Esophagus squamous epithelium (tissue), 5 donors: ENCODE results near the gene SSH2. TPM values are rescaled to one million over a fixed set of nuclear protein-coding genes. Genes with fewer than 3 reads are reported as not detected.
"Not testable (repeated sequence)": the region's sequence is repeated elsewhere in the genome, so short reads cannot be mapped to it uniquely, and the experiment has no call there.

Experiments
- DNase-seq: peaks from one replicate; lab custom pipeline; 2025; lab: John Stamatoyannopoulos, UW
- H3K27ac ChIP-seq, 4 donors: fragments of 200-600 bp; sonication (generic); one replicate each; pipeline ENCODE4 v1.5.1; 2016 to 2019; ENCODE audit warnings: mild to moderate bottlenecking in 1 of 4
- H3K27me3 ChIP-seq, 4 donors: fragments of 200-600 bp; sonication (generic); 1 replicate in 3 of 4; 2 replicates in 1 of 4; pipeline versions ENCODE4 v1.5.1 to v1.6.0; 2017 to 2021; ENCODE audit warnings: antibody characterized with exemption in 1 of 4
- H3K36me3 ChIP-seq, 3 donors: fragments of 200-600 bp; sonication (generic); one replicate each; pipeline ENCODE4 v1.5.1; 2016 to 2019
- H3K4me1 ChIP-seq, 3 donors: fragments of 200-600 bp; sonication (generic); one replicate each; pipeline ENCODE4 v1.5.1; 2017 to 2019
- H3K4me3 ChIP-seq, 4 donors: fragments of 200-600 bp; sonication (generic); 1 replicate in 3 of 4; 2 replicates in 1 of 4; pipeline ENCODE4 v1.5.1; 2016 to 2019; ENCODE audit warnings: mild to moderate bottlenecking in 2 of 4, moderate library complexity in 1 of 4
- H3K9me3 ChIP-seq, 3 donors: fragments of 200-600 bp; sonication (generic); one replicate each; pipeline ENCODE4 v1.5.1; 2016 to 2019
- POLR2A ChIP-seq, 4 donors: fragments of 450-650 bp; IDR thresholded peaks; one replicate each; pipeline ENCODE4 v1.6.1; 2017; ENCODE audit warnings: antibody characterized with exemption in 4 of 4, mild to moderate bottlenecking in 4 of 4, moderate library complexity in 3 of 4
- WGBS, 2 donors: methylation state at CpG; one replicate each; pipeline ENCODE4 v1.1.5; 2018; 5-methylcytosine and 5-hydroxymethylcytosine counted together
- intact Hi-C: fragments of 100-400 bp; cut with DNase I; formaldehyde crosslinking; loops from one replicate; pipeline ENCODE4 v1.15.0; 2022
- total RNA-seq, 4 donors: library from RNA; depleted of rRNA; stranded (reverse); fragments of >200 nt; gene quantifications; one replicate each; pipeline ENCODE4 v1.1.0, GENCODE V29; 2016
- TF ChIP-seq, protein P1 (sequence below), 6 experiments: fragments of 450-650 bp in 4 of 6; fragments of 200-600 bp in 2 of 6; sonication (generic) in 2 of 6; IDR thresholded peaks; one replicate each; pipeline ENCODE4 v1.5.1; 2016 to 2019; ENCODE audit warnings: antibody characterized with exemption in 6 of 6, mild to moderate bottlenecking in 4 of 6, moderate library complexity in 4 of 6
- donor health status: DM: yes; HTN: yes; CAD: no.

The SSH2 gene
- total RNA-seq, 4 donors from 2014 or later = 9.4 to 29.4 (median 13.2) TPM

DNA sequence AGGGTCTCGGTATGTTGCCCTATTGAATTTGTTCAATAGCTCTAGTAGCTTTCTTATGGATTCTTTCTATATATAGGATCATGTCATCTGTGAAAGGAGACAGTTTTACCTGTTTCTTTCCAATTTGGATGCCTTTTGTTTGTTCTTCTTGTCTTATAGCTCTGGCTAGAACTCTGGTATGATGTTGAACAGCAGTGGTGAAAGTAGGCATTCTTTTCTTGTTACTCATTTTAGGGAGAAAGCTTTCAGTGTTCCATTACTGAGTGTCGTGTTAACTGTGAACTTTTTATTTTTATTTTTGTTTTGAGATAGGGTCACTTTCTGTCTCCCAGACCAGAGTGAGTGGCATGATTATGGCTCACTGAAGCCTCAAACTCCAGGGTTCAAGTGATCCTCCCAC is 32.6 kb upstream of the SSH2 start:
- Histone ChIP-seq H3K27me3 (no peaks in the 10 kb centered on the region), H3K36me3 (no peaks in the 10 kb centered on the region), H3K9me3 (no peaks in the 10 kb centered on the region), H3K27ac (no peak overlapping the region), H3K4me1 (no peaks in the 10 kb centered on the region), H3K4me3 (no peak overlapping the region)
- TF ChIP-seq, protein P1, sequence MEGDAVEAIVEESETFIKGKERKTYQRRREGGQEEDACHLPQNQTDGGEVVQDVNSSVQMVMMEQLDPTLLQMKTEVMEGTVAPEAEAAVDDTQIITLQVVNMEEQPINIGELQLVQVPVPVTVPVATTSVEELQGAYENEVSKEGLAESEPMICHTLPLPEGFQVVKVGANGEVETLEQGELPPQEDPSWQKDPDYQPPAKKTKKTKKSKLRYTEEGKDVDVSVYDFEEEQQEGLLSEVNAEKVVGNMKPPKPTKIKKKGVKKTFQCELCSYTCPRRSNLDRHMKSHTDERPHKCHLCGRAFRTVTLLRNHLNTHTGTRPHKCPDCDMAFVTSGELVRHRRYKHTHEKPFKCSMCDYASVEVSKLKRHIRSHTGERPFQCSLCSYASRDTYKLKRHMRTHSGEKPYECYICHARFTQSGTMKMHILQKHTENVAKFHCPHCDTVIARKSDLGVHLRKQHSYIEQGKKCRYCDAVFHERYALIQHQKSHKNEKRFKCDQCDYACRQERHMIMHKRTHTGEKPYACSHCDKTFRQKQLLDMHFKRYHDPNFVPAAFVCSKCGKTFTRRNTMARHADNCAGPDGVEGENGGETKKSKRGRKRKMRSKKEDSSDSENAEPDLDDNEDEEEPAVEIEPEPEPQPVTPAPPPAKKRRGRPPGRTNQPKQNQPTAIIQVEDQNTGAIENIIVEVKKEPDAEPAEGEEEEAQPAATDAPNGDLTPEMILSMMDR (IDR thresholded peaks at IDR 0.05) = no peak
- no peak for TF ChIP-seq POLR2A (IDR thresholded peaks at IDR 0.05)
- intact Hi-C loops = no loop called here
- no peak for DNase-seq
- WGBS, 2 donors = 84 to 87% methylated on average over 2 of the region's 2 CpGs

DNA sequence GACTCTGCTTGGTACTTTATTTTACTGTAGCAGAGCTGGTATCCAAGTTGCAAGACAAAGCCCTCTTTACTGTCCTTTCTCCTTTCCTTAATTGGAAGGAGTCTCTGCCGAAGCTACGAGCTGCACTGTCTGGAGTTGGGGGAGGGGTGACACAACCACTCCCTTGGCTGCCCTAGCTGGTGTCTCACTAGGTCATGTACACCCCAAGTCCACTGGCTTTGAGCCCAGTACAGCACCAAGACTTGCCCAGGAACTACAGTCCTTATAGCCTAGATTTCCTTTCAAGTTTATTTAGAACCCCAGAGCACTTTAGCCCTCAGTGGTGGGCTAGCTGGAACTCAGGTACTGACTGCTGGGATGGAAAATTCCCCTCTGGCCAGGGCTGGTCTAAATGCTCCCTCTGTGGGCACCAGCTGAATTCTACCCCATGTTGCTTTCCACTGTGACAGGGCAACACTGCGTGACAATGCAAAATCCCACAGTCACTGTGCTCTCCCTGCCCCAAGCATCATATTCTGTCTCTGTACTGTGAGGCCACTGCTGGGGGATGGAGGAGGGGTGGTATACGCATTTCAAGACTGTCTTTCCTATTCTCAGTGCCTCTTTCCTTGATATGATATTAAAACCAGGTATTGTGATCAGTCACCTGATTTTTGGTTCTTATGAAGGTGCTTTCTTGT is 29.8 kb upstream of the SSH2 start:
- 77 to 95% methylated on average over 2 to 4 of the region's 4 CpGs for WGBS, 2 donors

GRCh38 chr17:29958947-29959657 is 29.1 kb upstream of the SSH2 start:
- DNase-seq = no peak
- intact Hi-C loops = no loop called here
- no peak overlapping the region for H3K27ac ChIP-seq
- H3K4me1 ChIP-seq = no peaks in the 10 kb centered on the region
- H3K27me3 ChIP-seq = no peaks in the 10 kb centered on the region
- no peak overlapping the region for H3K4me3 ChIP-seq
- WGBS, 2 donors = 55 to 62% methylated on average over 2 to 4 of the region's 4 CpGs
- H3K36me3 ChIP-seq = no peaks in the 10 kb centered on the region
- H3K9me3 ChIP-seq = peaks cover 0 to 5% (median 0%) of the 10 kb centered on the region in 3 donors
- TF ChIP-seq, protein P1 (IDR thresholded peaks at IDR 0.05) = no peak
- no peak for TF ChIP-seq POLR2A (IDR thresholded peaks at IDR 0.05)

More for the DNA sequence above, 29.8 kb upstream of the SSH2 start:
- H3K27ac ChIP-seq = no peak overlapping the region
- intact Hi-C loops = no loop called here
- no peak for DNase-seq
- no peaks in the 10 kb centered on the region for H3K9me3 ChIP-seq
- TF ChIP-seq, protein P1 (IDR thresholded peaks at IDR 0.05) = no peak
- no peak for TF ChIP-seq POLR2A (IDR thresholded peaks at IDR 0.05)
- no peaks in the 10 kb centered on the region for H3K36me3 ChIP-seq
- no peaks in the 10 kb centered on the region for H3K4me1 ChIP-seq
- no peak overlapping the region for H3K4me3 ChIP-seq
- no peaks in the 10 kb centered on the region for H3K27me3 ChIP-seq

- 100% methylated on average over 1 of the region's 1 CpG for WGBS, 2 donors
- H3K36me3 ChIP-seq, H3K27me3 ChIP-seq, H3K9me3 ChIP-seq, H3K27ac ChIP-seq, H3K4me1 ChIP-seq, DNase-seq, H3K4me3 ChIP-seq, intact Hi-C loops: not testable (repeated sequence)
Measured at GRCh38 chr17:29957488-29957887, 27.5 kb upstream of the SSH2 start.

- H3K9me3 ChIP-seq = peaks cover 0 to 5% (median 0%) of the 10 kb centered on the region in 3 donors
Measured at GRCh38 chr17:29956225-29956624, 26.2 kb upstream of the SSH2 start.

More at GRCh38 chr17:29956225-29956624, 26.2 kb upstream of the SSH2 start:
- no peak for TF ChIP-seq POLR2A (IDR thresholded peaks at IDR 0.05)
- TF ChIP-seq, protein P1 (IDR thresholded peaks at IDR 0.05) = no peak
- Histone ChIP-seq H3K4me3 (no peak overlapping the region), H3K36me3 (no peaks in the 10 kb centered on the region), H3K27ac (no peak overlapping the region), H3K27me3 (no peaks in the 10 kb centered on the region), H3K4me1 (no peaks in the 10 kb centered on the region)
- no peak for DNase-seq
- intact Hi-C loops = no loop called here
